ENCODE measurements around the gene RNF222. TPM values are rescaled to one million over a fixed set of nuclear protein-coding genes. Genes with fewer than 3 reads are reported as not detected.

RNF222 gene
- total and polyA plus RNA-seq, 10 of the 15 experiments (the other 5 are each of a cell fraction or from before 2014, with no cell fraction given): not detected

DNA sequence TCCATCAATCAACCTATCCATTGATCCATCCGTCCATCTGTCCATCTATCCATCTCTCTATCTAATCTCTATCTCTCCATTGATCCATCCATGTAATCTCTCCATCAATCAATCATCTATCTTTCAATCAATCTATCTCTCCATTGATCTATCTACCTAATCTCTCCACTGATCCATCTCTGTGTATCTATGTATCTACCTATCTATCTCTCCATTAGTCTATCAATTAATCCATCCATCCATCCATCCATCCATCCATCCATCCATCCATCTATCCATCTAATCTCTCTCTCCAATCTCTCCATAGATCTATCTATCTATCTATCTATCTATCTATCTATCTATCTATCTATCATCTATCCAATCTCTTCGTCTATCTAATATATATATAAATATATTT, 3.5 kb upstream of the RNF222 start:
- intact Hi-C loops (cut with micrococcal nuclease; ENCODE audit: unreplicated experiment) (no loop called here), in situ Hi-C loops (cut with MboI) (no loop called here)
- Histone ChIP-seq H3K9me3 (replicated peaks; ENCODE audit: control insufficient read depth, insufficient read depth, low read length) (no peaks in the 10 kb centered on the region), H3K4me1 (ENCODE audit: control insufficient read depth, insufficient read depth, low read length) (no peaks in the 10 kb centered on the region), H3K36me3 (ENCODE audit: control insufficient read depth in 2 of 2, insufficient read depth in 2 of 2, low read length in 1 of 2) (no peaks in the 10 kb centered on the region), H3K79me2 (ENCODE audit: control insufficient read depth, insufficient read depth, low read length) (no peaks in the 10 kb centered on the region), H2AFZ (ENCODE audit: control insufficient read depth, low read depth, low read length) (no peak overlapping the region), H3K27ac (ENCODE audit: control insufficient read depth, insufficient read depth) (no peak overlapping the region), H3K9ac (ENCODE audit: control insufficient read depth, insufficient read depth, low read length) (no peak overlapping the region), H3K27me3 (replicated peaks in 1 of 2; ENCODE audit: control insufficient read depth in 2 of 2, insufficient read depth in 2 of 2, low read length in 1 of 2) (peaks cover 0 to 2% of the 10 kb centered on the region in 2 experiments; a peak in 2 of 4 replicates), H3K4me2 (ENCODE audit: control insufficient read depth, insufficient read depth) (no peak overlapping the region), H4K20me1 (ENCODE audit: control insufficient read depth, insufficient read depth) (no peaks in the 10 kb centered on the region), H3K4me3 (no peak overlapping the region)
- no TSS peak for BruUV-seq (replicated peaks)
- FAIRE-seq (no peak), ATAC-seq (no peak), DNase-seq (ENCODE audit: low read depth, low spot score) (no peak)
- ChIA-PET CTCF (interaction anchor here (0.7 kb wide), 1 partner anchor 9 kb away, joined by 6 read pairs; no protein-coding TSS in a partner anchor), RAD21 (ENCODE audit: unreplicated experiment) (no interaction called here), SMC1A (ENCODE audit: uncharacterized antibody, unreplicated experiment) (no interaction called here), POLR2A (no interaction called here)
- no peak for TF ChIP-seq GABPA (IDR thresholded peaks at IDR 0.05; ENCODE audit: low read depth)
- TF ChIP-seq CBX5 (IDR thresholded peaks at IDR 0.05; ENCODE audit: low read depth): no peak
- TF ChIP-seq EZH2 (IDR thresholded peaks at IDR 0.05; ENCODE audit: borderline replicate concordance, control insufficient read depth, low read depth, low read length): no peak
- TF ChIP-seq NFIC (IDR thresholded peaks at IDR 0.05; ENCODE audit: low read depth, low read length): no peak
- TF ChIP-seq MTA3 (IDR thresholded peaks at IDR 0.05; ENCODE audit: borderline replicate concordance, low read length): no peak
- TF ChIP-seq DPF2 (IDR thresholded peaks at IDR 0.05): no peak
- TF ChIP-seq RB1 (IDR thresholded peaks at IDR 0.05; ENCODE audit: borderline replicate concordance): no peak
- TF ChIP-seq POLR2A (IDR thresholded peaks at IDR 0.05; ENCODE audit: low read depth, low read length): no peak
- TF ChIP-seq ETV6 (conservative IDR thresholded peaks at IDR 0.05 in 1 of 2, IDR thresholded peaks at IDR 0.05 in 1 of 2; ENCODE audit: borderline replicate concordance in 1 of 2, low read depth in 1 of 2): no peak
- no peak for TF ChIP-seq SMARCA5 (IDR thresholded peaks at IDR 0.05)
- no peak for TF ChIP-seq SIN3A (IDR thresholded peaks at IDR 0.05; ENCODE audit: low read depth, low read length)
- TF ChIP-seq NR2C2 (IDR thresholded peaks at IDR 0.05; ENCODE audit: borderline replicate concordance, control insufficient read depth, insufficient read length, low read depth): no peak
- TF ChIP-seq TARDBP (IDR thresholded peaks at IDR 0.05; ENCODE audit: borderline replicate concordance): no peak
- no peak for TF ChIP-seq SIX5 (IDR thresholded peaks at IDR 0.05; ENCODE audit: low read depth, low read length, severe bottlenecking)
- no peak for TF ChIP-seq CREB1 (IDR thresholded peaks at IDR 0.05; ENCODE audit: low read depth)
- no peak for TF ChIP-seq KLF5 (IDR thresholded peaks at IDR 0.05; ENCODE audit: partially characterized antibody)
- no peak for TF ChIP-seq ATF7 (IDR thresholded peaks at IDR 0.05; ENCODE audit: low read depth)
- TF ChIP-seq CREM (IDR thresholded peaks at IDR 0.05; ENCODE audit: low read depth): no peak
- WGBS (ENCODE audit: insufficient coverage, insufficient replicate concordance, low lambda C conversion rate, missing lambda C conversion rate): 27% methylated on average over 2 of the region's 2 CpGs
